NCI-H1436 (cell line): Measurements from ENCODE around the gene DOP1A.

ENCODE experiments used
- DNase-seq: peaks from one replicate; lab custom pipeline; 2025; lab: John Stamatoyannopoulos, UW

Gene DOP1A, protein sequence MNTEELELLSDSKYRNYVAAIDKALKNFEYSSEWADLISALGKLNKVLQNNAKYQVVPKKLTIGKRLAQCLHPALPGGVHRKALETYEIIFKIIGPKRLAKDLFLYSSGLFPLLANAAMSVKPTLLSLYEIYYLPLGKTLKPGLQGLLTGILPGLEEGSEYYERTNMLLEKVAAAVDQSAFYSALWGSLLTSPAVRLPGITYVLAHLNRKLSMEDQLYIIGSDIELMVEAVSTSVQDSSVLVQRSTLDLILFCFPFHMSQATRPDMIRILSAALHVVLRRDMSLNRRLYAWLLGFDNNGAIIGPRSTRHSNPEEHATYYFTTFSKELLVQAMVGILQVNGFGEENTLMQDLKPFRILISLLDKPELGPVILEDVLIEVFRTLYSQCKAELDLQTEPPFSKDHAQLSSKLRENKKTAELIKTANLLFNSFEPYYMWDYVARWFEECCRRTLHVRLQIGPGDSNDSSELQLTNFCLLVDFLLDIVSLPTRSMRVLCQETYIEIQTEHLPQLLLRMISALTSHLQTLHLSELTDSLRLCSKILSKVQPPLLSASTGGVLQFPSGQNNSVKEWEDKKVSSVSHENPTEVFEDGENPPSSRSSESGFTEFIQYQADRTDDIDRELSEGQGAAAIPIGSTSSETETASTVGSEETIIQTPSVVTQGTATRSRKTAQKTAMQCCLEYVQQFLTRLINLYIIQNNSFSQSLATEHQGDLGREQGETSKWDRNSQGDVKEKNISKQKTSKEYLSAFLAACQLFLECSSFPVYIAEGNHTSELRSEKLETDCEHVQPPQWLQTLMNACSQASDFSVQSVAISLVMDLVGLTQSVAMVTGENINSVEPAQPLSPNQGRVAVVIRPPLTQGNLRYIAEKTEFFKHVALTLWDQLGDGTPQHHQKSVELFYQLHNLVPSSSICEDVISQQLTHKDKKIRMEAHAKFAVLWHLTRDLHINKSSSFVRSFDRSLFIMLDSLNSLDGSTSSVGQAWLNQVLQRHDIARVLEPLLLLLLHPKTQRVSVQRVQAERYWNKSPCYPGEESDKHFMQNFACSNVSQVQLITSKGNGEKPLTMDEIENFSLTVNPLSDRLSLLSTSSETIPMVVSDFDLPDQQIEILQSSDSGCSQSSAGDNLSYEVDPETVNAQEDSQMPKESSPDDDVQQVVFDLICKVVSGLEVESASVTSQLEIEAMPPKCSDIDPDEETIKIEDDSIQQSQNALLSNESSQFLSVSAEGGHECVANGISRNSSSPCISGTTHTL (N-terminal part only)

GRCh38 chr6:83067448-83068439 lies at the start of gene DOP1A:
Gene DOP1A (plus strand): TSS chr6:83067671. CDS start chr6:83096978, 29,307 bp downstream.
- peak; percentile 92 for DNase-seq

DNA sequence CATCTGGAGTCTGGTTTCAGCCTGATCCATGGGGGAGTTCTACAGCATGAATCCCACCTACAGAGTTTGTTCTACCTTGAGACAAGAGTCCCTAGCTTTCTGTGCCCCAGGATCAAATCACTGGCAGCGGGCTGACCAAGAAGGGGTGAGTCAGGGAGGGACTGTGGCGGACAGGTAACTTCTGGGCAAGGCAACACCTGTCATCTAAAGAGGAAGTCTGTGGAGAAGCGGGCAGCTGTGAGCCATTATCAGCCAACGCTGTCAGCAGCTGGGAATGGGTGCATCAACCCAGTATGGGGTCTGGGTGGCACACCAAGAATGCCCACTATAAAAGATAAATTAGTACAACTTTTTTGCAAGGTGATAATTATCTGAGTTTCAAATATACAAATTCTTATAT lies 47.7 kb upstream of the DOP1A start:
- DNase-seq, result no peak

DNA sequence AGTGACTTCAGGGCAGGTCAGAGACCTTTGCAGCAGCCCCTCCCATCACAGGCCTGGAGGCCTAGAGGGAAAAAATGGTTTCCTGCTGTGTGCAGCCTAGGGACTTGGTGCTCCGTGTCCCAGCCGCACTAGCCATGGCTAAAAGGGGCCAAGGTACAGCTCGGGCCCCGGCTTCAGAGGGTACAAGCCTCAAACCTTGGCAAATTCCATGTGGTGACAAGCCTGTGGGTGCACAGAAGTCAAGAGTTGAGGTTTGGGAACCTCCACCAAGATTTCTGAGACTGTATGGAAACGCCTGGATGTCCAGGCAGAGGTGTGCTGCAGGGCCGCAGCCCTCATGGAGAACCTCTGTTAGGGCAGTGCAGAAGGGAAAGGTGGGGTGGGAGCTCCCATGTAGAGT lies 35.8 kb upstream of the DOP1A start:
- DNase-seq, result no peak

DNA sequence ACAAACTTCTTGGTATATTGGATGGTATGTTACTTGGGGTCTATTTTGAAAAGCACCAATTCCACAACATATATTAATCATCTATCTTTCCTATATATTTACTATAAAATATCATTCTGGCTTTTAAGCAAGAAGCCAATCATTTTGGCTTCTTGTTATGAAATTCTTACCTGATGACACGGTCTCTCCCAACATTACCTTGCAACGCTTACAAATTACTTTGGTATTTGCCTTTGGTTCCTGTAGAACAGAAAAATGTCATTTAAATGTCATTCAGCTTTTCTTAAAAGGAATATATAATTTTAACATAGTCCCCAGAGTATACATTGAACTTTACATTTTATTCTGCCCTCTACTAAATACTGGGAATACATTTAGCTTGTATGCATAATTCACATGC lies 29.2 kb upstream of the DOP1A start:
- no peak for DNase-seq

GRCh38 chr6:83042467-83043053 lies 24.9 kb upstream of the DOP1A start:
- peak; percentile 1 for DNase-seq

DNA sequence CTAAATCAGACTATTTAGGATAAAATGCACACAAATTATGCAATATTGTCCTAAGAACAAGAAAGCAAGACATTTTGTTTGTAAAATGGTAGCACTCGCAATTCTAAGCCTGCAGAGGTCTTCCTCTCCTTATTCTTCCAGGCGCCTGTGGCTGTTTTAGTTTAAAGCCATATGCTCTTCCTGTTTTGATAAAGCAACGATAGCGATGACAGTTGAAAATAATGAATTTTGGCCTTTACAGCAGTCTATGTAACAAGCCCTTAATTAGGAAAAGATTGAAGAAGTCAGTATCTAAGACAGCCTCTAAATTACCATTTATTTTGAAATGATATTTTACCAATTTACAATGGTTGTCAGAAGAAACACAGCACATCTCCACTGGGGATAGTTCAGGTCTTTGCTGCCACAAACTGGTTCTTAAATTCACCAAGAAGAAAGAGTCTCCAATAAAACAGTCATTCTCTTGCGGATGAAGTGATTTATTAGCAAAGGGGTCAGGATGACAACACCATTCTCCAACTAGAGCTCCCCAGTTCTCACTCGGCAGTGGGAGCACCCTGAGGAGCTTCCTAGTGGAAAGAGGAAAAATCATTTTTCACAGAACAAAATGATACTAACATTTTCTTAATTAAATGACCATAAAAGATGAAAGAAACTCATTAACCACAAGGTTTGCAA lies 23.2 kb upstream of the DOP1A start:
- no peak for DNase-seq

- DNase-seq, result no peak
Observed at GRCh38 chr6:83047065-83047754, 20.3 kb upstream of the DOP1A start.

DNA sequence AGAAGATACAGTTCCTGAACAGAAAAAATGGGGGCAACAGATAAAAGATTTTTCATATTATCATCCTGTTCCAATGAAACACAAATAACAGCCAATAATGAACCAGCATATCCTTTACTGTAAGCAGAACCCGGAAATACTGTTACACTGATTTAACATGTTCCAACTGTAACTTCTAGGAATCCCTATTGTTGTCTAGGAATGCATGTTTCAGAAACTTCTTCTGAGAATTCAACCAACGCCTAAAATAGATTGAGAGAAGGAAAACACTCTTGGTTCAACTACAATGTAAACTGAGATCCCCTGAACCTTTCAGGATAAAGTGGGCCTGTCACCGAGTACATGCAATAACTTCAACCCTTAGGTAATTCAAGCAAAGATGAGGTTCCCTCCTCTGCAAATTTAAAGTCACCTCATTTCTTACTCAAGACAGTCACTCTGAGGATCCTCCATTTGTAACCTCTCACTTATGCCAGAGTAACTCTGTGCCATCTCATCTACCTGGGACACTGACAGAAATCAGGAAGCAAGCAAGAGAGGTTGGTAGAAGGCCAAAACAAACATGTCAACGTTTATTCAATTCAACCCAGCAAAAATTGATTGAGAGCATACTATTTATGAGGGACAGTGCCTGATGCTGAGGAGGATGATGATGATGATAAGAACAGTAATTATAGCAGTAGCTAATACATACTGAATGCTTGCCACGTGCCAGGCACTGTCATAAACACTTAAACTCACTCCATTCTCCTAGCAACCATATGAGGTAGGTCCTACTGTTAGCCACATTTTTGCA lies 15.9 kb upstream of the DOP1A start:
- no peak for DNase-seq

GRCh38 chr6:83053678-83054077 lies 13.8 kb upstream of the DOP1A start:
- DNase-seq, result no peak

GRCh38 chr6:83055366-83055964 lies 12.0 kb upstream of the DOP1A start:
- DNase-seq, result no peak

- peak; percentile 43 for DNase-seq
Observed at GRCh38 chr6:83057705-83058321, 9.7 kb upstream of the DOP1A start.

DNA sequence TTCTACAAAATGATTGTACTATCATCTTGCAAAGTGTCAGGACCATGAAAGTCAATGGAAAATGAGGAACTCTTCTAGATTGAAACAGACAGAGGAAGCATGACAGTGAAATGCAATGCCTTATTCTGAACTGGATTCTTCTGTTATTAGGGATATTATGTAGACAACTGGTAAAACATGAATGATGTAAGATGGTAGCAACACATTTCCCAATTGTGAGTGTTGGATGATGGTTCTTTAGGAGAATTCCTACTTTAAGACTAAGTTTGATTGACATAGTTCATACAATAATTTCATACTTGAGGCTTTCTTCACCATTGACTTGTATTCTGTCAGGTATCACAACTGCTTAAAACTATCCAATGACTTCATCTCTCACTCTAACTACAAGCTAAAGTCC lies 6.3 kb upstream of the DOP1A start:
- DNase-seq, result no peak

- no peak for DNase-seq
Observed at GRCh38 chr6:83062225-83062624, 5.2 kb upstream of the DOP1A start.

- peak; percentile 69 for DNase-seq
Observed at GRCh38 chr6:83065511-83066192, 1.8 kb upstream of the DOP1A start, which contains the start of gene UBE3D. Gene UBE3D (minus strand): TSS chr6:83065841. CDS start chr6:83065718, 123 bp downstream.

DNA sequence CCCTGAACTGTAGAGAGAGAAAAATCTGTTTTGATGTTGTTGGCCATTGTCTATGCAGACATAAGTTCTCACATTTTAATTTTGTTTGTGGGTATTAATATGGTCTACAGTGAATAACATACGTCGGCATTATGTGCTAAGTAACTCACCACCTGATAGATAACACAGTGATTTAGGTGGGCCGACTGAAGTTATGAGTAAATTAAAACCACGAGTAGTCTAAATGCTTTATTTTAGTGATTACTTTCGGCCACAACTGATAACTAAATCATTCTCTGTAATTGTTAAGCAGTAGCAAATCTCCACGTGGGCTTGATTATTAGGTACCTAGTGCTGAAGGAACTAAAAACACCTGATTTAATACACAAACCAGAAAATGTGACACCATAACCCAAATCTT lies 1.1 kb downstream of the DOP1A start:
- no peak for DNase-seq

DNA sequence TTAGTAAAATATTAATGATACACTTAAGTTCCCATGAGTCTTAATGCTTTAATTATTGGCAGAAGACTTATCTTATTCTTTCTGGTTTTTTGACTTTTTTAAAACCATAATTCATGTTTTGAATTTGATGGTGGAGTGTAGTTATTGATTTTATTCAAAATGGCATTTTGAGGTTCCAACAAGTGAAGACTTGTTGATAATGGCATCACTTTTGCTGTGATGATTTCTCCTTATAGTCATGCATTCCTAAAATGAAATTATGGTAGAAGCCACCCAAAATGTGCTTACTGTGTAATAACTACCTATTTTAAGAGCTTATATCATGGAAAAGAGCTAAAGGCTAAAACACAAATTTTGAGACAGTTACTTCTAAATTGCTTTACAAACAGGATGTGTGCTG lies 2.2 kb downstream of the DOP1A start:
- no peak for DNase-seq

DNA sequence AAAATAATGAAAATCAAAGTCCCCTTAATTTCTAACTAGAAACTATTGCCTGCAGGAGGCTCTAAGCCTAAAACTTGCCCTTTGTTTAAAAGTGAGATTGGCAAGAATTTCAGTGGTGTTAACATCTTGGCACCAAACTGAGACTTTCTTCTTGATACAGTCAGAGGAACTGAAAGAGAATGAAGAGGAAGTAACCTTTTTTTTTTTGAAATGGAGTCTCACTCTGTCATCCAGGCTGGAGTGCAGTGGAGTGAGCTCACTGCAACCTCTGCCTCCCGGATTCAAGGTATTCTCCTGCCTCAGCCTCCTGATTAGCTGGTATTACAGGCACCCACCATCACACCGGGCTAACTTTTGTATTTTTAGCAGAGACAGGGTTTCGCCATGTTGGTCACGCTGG lies 3.6 kb downstream of the DOP1A start:
- no peak for DNase-seq
